LNCAP (cell line): ENCODE measurements around the gene COL17A1.

Source experiments
- CTCF ChIP-seq: fragments of 450-650 bp; IDR thresholded peaks from 2 replicates; pipeline ENCODE4 v1.5.1; 2017; ENCODE audit warnings: mild to moderate bottlenecking

The COL17A1 gene

GRCh38 chr10:104120903-104121484 is 35.3 kb upstream of the COL17A1 start:
- no peak for TF ChIP-seq CTCF

GRCh38 chr10:104120512-104120902 is 34.8 kb upstream of the COL17A1 start:
- TF ChIP-seq CTCF: no peak

- no peak for TF ChIP-seq CTCF
Observed at GRCh38 chr10:104119996-104120395, 34.3 kb upstream of the COL17A1 start.

- TF ChIP-seq CTCF: no peak
Observed at GRCh38 chr10:104117839-104118323, 32.2 kb upstream of the COL17A1 start.

GRCh38 chr10:104113376-104113956 is 27.8 kb upstream of the COL17A1 start:
- TF ChIP-seq CTCF: no peak

GRCh38 chr10:104109908-104110662 is 24.4 kb upstream of the COL17A1 start:
- TF ChIP-seq CTCF: no peak

GRCh38 chr10:104104926-104105325 is 19.2 kb upstream of the COL17A1 start:
- TF ChIP-seq CTCF: no peak
